Measurements from ENCODE around the gene TMTC2.
A peak's percentile ranks its signal among the peaks of the same experiment; 100 is the strongest.

The TMTC2 gene

GRCh38 chr12:82855872-82856271 is 169.2 kb downstream of the TMTC2 start:
- no peak for DNase-seq

DNA sequence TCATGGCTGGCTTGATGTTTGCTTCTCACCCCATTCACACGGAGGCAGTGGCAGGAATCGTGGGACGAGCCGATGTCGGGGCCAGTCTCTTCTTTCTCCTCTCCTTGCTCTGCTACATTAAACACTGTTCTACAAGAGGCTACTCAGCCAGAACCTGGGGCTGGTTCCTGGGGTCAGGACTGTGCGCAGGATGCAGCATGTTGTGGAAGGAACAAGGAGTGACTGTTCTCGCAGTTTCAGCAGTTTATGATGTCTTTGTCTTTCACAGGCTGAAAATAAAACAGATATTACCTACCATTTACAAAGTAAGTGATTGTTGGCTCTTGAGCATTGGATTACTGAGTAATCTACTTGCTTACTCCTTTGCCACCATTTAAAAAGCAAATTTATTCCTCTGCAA is 170.6 kb downstream of the TMTC2 start:
- DNase-seq, result no peak

DNA sequence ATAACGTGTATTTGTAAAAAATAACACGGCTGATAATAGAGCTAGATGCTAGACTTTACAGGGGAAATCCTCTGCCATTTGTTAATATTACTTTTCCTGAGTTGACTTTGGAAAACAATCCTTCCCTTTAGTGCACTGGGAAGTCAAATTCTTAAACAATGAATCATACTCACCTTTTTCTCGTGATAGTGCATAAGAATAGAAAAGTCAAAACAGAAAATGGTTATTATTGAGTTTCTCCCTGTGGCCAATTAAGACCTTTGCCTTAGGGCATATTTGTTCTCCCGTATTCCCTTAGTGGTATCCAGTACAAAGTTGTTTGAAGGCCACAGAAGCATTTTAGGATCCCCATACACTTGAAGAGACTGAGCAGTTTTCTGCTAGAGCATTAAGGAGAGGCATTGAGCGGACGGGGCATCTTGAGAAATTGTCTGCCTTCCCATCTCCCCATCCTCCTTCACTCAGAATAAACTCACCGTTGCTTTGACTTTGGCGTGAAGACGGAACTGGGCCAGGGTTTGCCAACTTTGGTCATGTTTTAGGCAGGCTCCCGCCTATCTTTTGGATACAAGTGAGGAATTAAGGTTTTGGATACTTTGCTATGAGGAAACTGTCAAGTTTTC is 171.3 kb downstream of the TMTC2 start:
- no peak for DNase-seq

GRCh38 chr12:82858534-82858917 is 171.8 kb downstream of the TMTC2 start:
- DNase-seq, result no peak

DNA sequence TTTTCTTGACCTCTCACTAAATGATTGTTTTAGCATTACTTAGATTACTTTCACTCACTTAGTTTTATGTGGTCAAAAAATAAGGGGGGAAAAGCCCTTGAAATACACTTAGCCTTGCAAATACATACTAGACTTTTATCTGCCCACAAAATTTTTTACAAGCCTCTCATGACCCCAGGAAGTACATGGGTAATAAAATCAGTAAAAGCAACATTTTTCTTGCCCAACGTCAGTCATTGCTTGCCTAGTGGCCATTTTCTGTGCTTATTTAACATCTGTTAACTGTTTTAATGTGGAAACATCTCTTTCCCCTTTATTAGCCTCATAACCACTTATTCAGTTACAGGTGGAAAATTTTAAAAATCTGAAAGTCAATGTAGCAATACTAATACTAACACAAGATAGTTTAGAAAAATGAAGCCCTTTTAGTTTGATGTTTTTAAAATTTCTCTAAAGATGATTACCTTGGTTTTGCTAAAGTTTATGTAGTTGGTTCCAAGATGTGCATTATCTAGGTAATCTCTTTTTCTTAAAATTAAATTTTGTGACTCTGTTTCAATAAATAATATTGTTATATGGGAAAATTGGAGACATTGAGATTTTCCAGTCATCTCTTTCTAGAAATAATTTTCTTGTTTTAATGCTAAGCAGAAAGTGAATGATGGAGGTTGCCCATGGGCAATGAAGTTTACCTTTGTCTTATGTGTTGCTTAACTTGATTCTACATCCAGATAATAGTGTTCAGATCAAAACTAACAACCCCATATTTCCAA is 175.5 kb downstream of the TMTC2 start:
- no peak for DNase-seq

GRCh38 chr12:82862876-82863649 is 176.4 kb downstream of the TMTC2 start:
- no peak for DNase-seq

- DNase-seq, result no peak
These were observed 179.6 kb downstream of the TMTC2 start for GRCh38 chr12:82866227-82866775.

DNA sequence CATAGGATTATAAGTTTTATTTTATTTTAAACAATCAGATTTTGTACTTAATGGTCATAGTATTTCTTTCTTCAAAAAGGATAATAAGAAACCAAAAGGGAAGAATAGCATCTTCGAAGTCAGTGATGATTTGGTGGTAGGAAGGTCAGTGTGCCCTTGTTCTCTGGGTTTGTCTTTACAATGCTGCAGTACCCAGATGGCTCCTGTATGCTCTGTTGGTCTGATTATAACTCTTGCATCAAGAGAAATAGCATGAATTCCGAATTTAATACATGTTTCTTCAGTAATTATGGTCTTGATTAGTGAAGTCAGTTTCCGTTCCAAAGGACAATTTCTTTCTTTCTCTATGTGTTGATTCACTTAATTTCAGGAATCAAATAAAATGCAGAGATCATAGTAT is 180.2 kb downstream of the TMTC2 start:
- no peak for DNase-seq

DNA sequence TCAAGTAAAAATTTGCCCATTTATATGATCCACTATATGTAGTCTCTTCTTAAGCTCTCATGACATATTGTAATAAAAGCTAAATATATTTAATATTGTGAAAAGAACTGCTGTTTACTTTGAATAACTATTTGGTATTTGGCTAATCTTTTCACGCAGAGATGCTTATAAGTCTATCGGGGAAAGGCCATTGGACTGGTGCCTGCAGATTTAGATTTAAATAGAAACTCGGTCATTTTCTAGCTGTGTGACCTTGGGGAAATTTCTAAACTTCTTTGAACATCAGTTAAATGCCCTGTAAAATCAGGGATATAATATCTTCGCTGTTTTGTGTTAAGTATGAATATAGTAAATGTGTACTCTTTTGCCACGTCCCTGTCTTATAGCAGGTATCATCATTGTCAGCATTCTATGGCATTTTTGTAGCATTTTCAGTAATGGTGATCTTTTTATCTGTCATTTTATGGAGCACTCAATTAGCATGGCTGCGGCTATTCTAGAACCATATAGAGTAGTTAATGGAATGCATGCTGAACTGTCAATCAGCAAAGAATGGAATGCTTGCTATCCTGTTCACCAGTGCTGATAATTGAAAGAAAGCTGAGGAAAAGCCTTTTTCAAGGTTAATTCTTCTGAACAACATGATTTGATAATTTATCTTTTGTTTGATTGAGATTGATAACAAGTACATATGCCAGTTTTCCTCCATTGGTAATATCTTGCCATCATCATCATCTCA is 181.2 kb downstream of the TMTC2 start:
- no peak for DNase-seq

- DNase-seq, result no peak
These were observed 184.2 kb downstream of the TMTC2 start for GRCh38 chr12:82870771-82871377.

GRCh38 chr12:82872088-82872487 is 185.4 kb downstream of the TMTC2 start:
- no peak for DNase-seq

DNA sequence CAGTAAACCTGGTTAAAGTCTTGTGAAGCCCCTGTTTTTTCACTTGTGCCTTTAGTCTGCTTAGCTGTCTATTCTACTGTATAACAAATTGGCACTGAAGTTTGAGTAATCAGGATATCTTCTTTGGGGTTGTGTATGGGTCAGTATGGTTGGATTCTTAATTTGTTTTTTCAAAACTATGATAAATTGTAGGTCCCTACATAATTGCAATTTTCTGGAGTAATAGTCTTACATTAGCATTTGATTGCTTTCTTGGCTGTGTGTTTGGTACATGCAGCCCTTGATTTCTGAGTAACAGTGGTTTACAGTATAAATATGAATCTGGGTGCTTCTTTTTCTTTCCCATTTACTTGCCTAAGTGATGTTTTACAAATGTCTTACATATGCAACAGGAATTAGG is 186.6 kb downstream of the TMTC2 start:
- DNase-seq, result no peak

- no peak for DNase-seq
These were observed 187.2 kb downstream of the TMTC2 start for GRCh38 chr12:82873951-82874350.

- no peak for DNase-seq
These were observed 188.2 kb downstream of the TMTC2 start for GRCh38 chr12:82874945-82875344.

DNA sequence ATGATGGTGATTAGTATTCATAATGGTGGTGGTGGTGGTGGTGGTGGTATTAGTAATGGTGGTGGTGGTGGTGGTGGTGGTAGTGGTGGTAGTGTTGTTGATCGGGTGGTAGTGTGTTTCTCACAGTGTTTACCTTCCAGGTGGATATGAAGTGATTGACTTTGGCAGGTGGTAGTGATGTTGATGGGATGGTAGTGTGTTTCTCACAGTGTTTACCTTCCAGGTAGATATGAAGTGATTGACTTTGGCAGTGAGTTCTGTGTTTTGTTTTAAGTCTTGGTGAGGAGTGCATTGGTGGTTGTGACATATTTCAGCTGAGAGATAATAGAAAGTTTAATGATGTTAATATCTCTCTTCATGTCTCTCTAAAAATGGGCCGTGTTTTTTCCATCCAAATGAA is 189.4 kb downstream of the TMTC2 start:
- DNase-seq, result peak; percentile 2

GRCh38 chr12:82877963-82878362 is 191.3 kb downstream of the TMTC2 start:
- no peak for DNase-seq

GRCh38 chr12:82880442-82880901 is 193.8 kb downstream of the TMTC2 start:
- no peak for DNase-seq

DNA sequence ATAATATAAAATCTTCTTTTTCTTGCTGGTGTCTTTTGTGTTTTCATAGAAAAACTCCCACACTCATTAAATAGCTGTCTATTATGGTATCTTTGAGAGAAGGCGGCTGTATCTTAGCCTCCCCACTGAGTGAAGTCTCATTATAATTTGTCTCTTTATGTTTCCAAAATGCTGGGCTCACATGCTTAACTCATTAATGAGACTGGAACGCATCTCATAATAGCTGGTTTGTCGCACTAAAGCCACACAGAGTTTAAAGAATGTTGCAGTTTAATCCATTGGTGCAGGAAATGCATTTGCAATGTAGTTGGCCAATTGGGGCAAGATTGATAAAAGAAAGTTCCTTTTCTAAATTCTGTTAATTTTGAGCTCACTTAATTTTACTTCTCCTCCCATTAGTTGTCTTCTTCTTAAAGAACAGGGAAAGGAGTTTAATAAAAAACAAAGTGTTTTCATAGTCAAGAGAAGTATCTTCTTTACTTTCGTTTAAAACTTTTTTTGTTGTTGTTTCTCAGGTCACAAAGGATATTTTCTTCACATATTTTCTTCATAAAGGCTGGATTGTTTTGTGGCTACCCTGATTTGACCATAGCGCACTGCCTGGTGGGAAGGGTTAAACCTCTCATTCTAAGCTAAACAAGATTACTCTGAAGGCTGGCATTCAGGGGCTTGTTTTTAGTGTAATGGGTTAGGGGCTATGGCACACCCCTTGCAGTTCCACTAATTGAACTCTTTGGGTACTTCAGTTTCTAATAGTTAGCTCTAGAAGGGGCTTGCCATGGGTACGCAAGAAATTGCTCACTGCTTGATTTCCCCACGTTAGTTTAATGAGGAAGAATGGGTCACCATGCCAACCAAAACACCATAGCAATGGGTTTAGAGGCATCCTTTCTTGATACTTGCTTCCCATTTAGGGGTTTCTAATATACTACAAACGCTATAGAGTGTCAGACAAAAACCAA is 197.0 kb downstream of the TMTC2 start:
- no peak for DNase-seq

DNA sequence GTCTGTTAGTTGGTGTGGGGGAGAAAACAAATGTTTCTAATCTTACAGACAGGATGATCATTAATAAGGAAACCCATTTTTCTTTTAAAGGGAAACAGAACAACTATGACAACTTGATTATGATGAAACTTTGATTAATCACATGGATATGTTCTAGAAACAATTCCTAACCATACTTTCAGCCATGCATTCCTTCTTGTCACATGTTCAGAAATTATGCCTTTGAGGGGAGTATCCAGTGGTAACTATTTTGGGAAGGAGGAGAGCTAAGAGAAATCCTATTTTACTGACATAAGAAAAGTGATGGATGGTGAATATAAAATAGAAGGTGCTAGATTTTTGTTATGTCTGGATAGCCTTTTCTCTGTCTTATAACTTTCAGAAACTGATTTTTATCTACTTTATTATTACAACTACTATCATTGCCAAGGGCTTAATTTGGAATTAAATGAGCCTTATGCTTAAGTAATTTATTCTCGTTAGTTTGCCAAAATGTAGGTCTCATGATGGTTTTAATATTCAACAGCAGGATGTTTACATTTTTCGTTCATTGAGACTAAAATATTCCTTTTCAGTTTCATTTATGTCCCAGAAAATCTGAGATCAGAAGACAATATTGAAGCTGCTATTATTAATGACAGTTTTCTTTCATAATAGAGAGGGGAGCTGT is 200.1 kb downstream of the TMTC2 start:
- DNase-seq, result no peak

DNA sequence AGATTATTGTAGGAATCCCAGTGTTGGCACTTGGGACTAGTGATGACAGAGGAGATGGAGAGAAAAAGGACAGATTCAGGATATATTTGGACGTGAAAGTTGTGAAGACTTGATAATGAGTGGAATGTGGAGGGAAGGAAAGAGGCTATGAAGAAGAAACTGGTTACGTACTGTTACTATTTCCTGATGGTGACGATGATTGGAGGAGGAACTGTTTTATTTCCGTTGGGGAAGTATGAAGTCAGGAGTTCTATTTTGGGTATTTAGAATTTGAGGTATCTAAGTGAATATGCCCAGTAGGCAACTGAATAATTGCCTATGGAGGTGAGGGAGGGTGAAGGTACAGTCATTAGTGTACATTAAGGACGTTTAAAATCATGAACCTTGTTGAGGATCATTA is 207.2 kb downstream of the TMTC2 start:
- DNase-seq, result no peak

DNA sequence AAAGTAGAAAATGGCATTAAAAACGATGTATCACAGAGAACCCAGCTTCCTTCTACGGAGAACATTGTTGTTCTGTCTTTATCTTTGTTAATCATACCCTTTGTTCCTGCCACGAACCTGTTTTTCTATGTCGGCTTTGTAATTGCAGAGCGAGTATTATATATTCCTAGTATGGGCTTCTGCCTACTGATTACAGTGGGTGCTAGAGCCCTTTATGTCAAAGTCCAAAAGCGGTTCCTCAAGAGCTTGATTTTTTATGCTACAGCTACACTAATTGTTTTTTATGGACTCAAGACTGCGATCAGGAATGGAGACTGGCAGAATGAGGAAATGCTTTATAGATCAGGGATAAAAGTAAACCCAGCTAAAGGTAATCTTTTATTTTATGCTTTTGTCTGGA is 209.6 kb downstream of the TMTC2 start:
- DNase-seq, result no peak
